ENCODE measurements around the gene PRKCA.

Gene PRKCA

DNA sequence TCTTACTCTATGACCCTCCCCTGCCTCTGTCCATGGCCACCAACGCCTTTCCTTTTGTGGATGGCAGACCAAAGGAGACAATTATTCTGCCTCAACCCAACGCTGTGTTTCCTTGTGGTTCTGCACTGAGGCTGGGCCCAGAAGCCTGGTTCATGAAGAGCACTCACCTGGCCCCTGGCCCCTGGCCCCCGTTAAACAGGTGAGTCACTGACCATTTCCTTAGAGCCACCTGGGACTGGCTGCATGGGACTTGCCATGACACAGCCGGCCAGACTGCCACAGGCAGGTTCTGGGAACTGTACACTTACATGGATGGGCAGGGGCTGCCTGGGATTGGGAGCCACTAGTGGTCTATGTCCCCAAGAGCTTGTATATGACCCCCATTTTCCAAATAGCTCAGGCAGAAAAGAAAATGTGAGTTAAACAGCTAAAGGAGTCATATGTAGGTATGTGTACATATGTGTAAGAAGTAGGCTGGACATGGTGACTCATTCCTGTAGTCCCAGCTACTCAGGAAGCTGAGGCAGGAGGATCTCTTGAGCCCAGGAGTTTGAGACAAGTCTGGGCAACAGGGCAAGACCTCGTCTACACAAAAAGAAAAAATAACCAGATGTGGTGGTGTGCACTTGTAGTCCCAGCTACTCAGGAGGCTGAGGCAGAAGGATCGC, 350.6 kb downstream of the PRKCA start:
- TF ChIP-seq, protein P1, sequence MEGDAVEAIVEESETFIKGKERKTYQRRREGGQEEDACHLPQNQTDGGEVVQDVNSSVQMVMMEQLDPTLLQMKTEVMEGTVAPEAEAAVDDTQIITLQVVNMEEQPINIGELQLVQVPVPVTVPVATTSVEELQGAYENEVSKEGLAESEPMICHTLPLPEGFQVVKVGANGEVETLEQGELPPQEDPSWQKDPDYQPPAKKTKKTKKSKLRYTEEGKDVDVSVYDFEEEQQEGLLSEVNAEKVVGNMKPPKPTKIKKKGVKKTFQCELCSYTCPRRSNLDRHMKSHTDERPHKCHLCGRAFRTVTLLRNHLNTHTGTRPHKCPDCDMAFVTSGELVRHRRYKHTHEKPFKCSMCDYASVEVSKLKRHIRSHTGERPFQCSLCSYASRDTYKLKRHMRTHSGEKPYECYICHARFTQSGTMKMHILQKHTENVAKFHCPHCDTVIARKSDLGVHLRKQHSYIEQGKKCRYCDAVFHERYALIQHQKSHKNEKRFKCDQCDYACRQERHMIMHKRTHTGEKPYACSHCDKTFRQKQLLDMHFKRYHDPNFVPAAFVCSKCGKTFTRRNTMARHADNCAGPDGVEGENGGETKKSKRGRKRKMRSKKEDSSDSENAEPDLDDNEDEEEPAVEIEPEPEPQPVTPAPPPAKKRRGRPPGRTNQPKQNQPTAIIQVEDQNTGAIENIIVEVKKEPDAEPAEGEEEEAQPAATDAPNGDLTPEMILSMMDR (IDR thresholded peaks at IDR 0.05): no peak
- no peak for TF ChIP-seq ZFX (IDR thresholded peaks at IDR 0.05; ENCODE audit: borderline replicate concordance)

DNA sequence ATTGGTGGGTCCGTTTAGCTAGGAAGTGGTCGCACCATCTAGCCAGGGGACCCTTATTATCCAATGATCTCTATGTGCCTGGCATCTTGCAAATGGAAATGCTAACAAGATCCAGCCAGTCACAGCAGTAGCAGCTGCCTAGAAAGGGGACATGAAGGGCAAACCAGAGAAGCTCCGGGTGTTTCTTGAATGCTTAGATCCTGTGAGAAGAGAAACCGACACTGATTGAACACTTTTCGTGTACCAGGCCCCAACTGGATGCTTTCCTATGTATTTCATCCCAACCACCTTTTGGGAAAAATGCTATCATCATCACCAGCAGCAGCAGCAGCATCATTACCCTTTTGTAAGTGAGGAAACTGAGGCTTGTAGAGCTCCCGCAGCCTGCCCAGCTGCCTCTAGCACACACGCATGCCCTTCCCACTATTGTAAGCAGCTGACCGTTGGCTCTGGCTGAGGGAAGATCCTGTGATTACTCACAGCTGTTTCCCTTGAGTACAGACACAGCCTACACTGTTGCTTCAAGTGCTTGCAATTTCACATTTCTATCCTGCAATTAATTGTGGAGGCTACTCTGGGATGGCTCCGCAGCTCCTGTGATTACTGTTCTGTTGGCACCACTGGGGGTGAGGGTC, 351.8 kb downstream of the PRKCA start:
- no peak for TF ChIP-seq ZFX (IDR thresholded peaks at IDR 0.05; ENCODE audit: borderline replicate concordance)
- TF ChIP-seq, protein P1 (IDR thresholded peaks at IDR 0.05): no peak
- H3K27ac ChIP-seq: no peak overlapping the region

More for the DNA sequence above, 350.6 kb downstream of the PRKCA start:
- no peak overlapping the region for H3K27ac ChIP-seq

- TF ChIP-seq, protein P1 (IDR thresholded peaks at IDR 0.05): no peak
- no peak for TF ChIP-seq ZFX (IDR thresholded peaks at IDR 0.05; ENCODE audit: borderline replicate concordance)
- no peak overlapping the region for H3K27ac ChIP-seq
Observed at GRCh38 chr17:66654764-66655163, 352.4 kb downstream of the PRKCA start.

- H3K27ac ChIP-seq: no peak overlapping the region
- TF ChIP-seq, protein P1 (IDR thresholded peaks at IDR 0.05): no peak
- TF ChIP-seq ZFX (IDR thresholded peaks at IDR 0.05; ENCODE audit: borderline replicate concordance): no peak
Observed at GRCh38 chr17:66655461-66655860, 353.0 kb downstream of the PRKCA start.

GRCh38 chr17:66655861-66656260, 353.4 kb downstream of the PRKCA start:
- H3K27ac ChIP-seq: no peak overlapping the region
- TF ChIP-seq, protein P1 (IDR thresholded peaks at IDR 0.05): no peak
- TF ChIP-seq ZFX (IDR thresholded peaks at IDR 0.05; ENCODE audit: borderline replicate concordance): no peak

DNA sequence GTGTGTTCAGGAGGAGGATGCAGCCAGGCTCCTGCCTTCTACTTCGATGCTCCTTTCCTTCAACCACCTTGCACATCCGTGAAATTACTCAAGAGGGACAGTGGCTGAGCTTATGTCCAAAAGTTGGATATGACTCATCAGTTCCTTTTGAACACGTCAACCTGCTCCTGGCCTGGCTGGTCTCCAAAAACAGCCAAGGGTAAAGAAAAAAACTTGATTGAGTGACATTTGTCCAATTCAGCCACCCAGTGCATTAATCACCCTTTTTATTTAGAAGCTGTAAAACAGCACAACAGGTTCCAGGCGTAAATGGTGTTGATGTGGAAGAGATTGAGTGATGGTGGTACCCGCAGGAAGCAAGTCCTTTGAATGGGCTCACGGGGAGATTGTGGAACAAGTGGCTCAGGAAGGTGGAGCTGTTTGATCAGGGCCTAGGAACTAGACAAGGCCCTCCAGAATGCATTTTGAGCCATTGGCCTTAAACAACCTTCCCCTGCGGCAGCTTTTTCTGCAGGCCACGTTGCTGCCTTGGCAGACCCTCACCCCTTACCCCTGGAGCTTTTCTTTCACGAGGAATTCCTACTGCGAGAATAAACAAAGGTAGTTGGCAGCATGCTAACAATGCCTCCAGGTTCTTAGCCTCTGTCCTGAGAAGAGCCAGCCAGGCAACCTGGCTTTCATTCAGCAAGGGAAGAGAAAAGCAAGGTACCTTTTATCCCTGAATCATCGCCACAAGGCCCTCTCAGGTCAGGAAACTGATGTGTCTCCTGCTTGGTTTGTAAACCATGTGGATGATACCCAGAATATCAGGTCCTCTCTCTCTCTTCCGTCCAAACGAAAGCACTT, 359.2 kb downstream of the PRKCA start:
- H3K27ac ChIP-seq: peak overlapping the region; percentile 87
- no peak for TF ChIP-seq ZFX (IDR thresholded peaks at IDR 0.05; ENCODE audit: borderline replicate concordance)
- TF ChIP-seq, protein P1 (IDR thresholded peaks at IDR 0.05): no peak
